ENCODE results near the gene JMJD8.

JMJD8 gene

GRCh38 chr16:720447-720989 lies 36.4 kb upstream of the JMJD8 start (continued):
- no peak for TF ChIP-seq ZNF114 (tag by site-specific recombination; IDR thresholded peaks at IDR 0.05)
- no peak for TF ChIP-seq ZNF664 (tag by site-specific recombination; IDR thresholded peaks at IDR 0.05)
- peak; percentile 69 for TF ChIP-seq ZBTB6 (tag by site-specific recombination; IDR thresholded peaks at IDR 0.05)

GRCh38 chr16:719815-720446 lies 35.8 kb upstream of the JMJD8 start:
- Histone ChIP-seq H3K4me1 (ENCODE audit: control insufficient read depth, insufficient read depth, low read length) (peaks cover 9% of the 10 kb centered on the region), H3K4me3 (ENCODE audit: low read depth, low read length) (peak overlapping the region; percentile 66), H3K27ac (ENCODE audit: extremely low read depth, low read depth, low read length) (peak overlapping the region; percentile 94; the same call in 1 of the 2 replicates), H3K9me3 (ENCODE audit: control insufficient read depth, insufficient read depth, low read depth, low read length) (no peaks in the 10 kb centered on the region), H3K36me3 (ENCODE audit: control insufficient read depth in 2 of 2, insufficient read depth in 1 of 2, low read length in 2 of 2) (peaks cover 0 to 12% of the 10 kb centered on the region in 2 experiments; a peak in 1 of 3 replicates)
- CTCF ChIA-PET = interaction anchor here (0.6 to 5.7 kb wide), 12 partner anchors 8 to 420 kb away, joined by 3 to 34 read pairs (median 4); partner anchors contain the start of genes CHTF18, CIAO3, GNG13 and RPUSD1
- POLR2A ChIA-PET = interaction anchor here (0.5 to 2.8 kb wide), 19 partner anchors 8 to 1330 kb away, joined by 3 to 25 read pairs (median 6); partner anchors contain the start of genes CHTF18, CIAO3, JPT2 and RPUSD1
- no peak for TF ChIP-seq ZNF792 (tag by site-specific recombination; IDR thresholded peaks at IDR 0.05)
- no peak for TF ChIP-seq EGR2 (tag by site-specific recombination; IDR thresholded peaks at IDR 0.05; ENCODE audit: low read depth)
- TF ChIP-seq ZBTB44 (tag by site-specific recombination; IDR thresholded peaks at IDR 0.05) = peak; percentile 80
- TF ChIP-seq ELK4 (IDR thresholded peaks at IDR 0.05; ENCODE audit: borderline replicate concordance, low read depth, low read length) = no peak
- TF ChIP-seq PATZ1 (tag by site-specific recombination; IDR thresholded peaks at IDR 0.05) = peak; percentile 38
- no peak for TF ChIP-seq ZNF266 (tag by site-specific recombination; IDR thresholded peaks at IDR 0.05; ENCODE audit: low read depth)
- TF ChIP-seq GLIS1 (tag by site-specific recombination; IDR thresholded peaks at IDR 0.05) = peak; percentile 75
- TF ChIP-seq ZNF473 (tag by site-specific recombination; IDR thresholded peaks at IDR 0.05) = no peak
- no peak for TF ChIP-seq ZNF423 (tag by site-specific recombination; IDR thresholded peaks at IDR 0.05)
- no peak for TF ChIP-seq SALL2 (tag by site-specific recombination; IDR thresholded peaks at IDR 0.05; ENCODE audit: borderline replicate concordance)
- TF ChIP-seq ZNF670 (tag by site-specific recombination; IDR thresholded peaks at IDR 0.05; ENCODE audit: low read depth) = no peak
- TF ChIP-seq ZNF292 (tag by site-specific recombination; IDR thresholded peaks at IDR 0.05; ENCODE audit: borderline replicate concordance, low read depth) = no peak
- TF ChIP-seq ZNF514 (tag by site-specific recombination; IDR thresholded peaks at IDR 0.05) = no peak
- peak; percentile 65 for TF ChIP-seq CTCF (tag by site-specific recombination; IDR thresholded peaks at IDR 0.05)
- TF ChIP-seq ZNF549 (tag by site-specific recombination; IDR thresholded peaks at IDR 0.05) = no peak
- TF ChIP-seq ZBTB26 (tag by site-specific recombination; optimal IDR thresholded peaks at IDR 0.05) = no peak
- no peak for TF ChIP-seq ZNF138 (tag by site-specific recombination; IDR thresholded peaks at IDR 0.05; ENCODE audit: borderline replicate concordance)
- no peak for TF ChIP-seq TRIM28 (IDR thresholded peaks at IDR 0.05; ENCODE audit: borderline replicate concordance, low read length)
- no peak for TF ChIP-seq ZBTB8A (tag by site-specific recombination; IDR thresholded peaks at IDR 0.05)
- no peak for TF ChIP-seq ZBTB49 (tag by site-specific recombination; IDR thresholded peaks at IDR 0.05; ENCODE audit: low read depth)
- TF ChIP-seq ZNF747 (tag by site-specific recombination; IDR thresholded peaks at IDR 0.05) = no peak

Measured in HEK293 (cell line).